GM18867 (cell line): ENCODE results near the gene MT1H.
"Not testable (repeated sequence)": the region's sequence is repeated elsewhere in the genome, so short reads cannot be mapped to it uniquely, and the experiment has no call there.

Experiments used
- ATAC-seq: cut with Tn5 transposase; IDR thresholded peaks from one replicate; pipeline ENCODE4 v1.9.1; 2021; ENCODE audit warnings: mild to moderate bottlenecking, moderate library complexity; ENCODE audit not compliant: unreplicated experiment

MT1H gene

DNA sequence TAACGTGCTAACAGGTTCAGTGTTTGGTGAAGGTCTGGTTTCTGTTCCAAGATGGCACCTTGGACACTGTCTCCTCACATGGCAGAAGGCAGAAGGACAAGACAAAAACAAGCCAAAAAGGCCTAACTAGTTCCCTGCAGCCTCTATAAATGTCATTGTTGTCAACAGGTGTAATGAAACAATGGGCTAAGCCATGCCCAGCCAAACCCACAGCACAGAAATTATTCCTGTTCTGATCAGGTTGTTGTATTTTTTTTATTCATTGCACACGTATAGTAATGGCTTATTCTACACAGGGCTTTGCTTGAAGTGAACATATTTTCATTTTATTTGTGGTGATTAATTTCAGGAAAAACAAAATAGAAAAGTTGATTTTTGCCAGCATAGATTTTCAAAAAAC, 44.2 kb downstream of the MT1H start:
- ATAC-seq: no peak

GRCh38 chr16:56715126-56715525, 45.5 kb downstream of the MT1H start:
- ATAC-seq: no peak

DNA sequence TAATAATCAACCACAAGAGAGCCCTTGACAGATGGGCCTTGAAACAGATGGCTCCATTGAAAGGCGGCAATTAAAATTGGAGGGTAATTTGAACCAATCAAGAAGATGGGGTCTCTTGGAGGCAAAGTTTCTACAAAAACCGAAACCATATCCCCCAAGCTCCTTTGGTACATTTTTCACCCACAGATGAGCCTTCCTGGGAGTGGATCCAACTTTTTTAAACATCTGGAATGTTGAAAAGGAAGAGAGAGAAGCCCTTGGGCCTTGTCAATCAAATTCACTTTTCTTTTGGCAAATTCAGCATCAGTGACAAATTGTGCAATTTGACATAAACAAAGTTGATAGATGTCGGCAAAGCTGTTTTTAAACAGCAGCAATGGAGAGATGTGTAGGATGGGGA, 47.1 kb downstream of the MT1H start:
- no peak for ATAC-seq

GRCh38 chr16:56717532-56717931, 47.9 kb downstream of the MT1H start:
- ATAC-seq: not testable (repeated sequence)
